AG04449 (cell line): ENCODE data around the gene DPM1.

Experiments used
- CTCF ChIA-PET: fragments of 350-600 bp; formaldehyde crosslinking; extraction: SDS; loops from one replicate; lab custom pipeline; 2021; ENCODE audit warnings: antibody characterized with exemption; lab: Yijun Ruan, JAX
- POLR2A ChIA-PET: fragments of 400-600, 350-600 bp; formaldehyde crosslinking; extraction: SDS; loops from one replicate; lab custom pipeline; 2020; ENCODE audit warnings: antibody characterized with exemption, inconsistent platforms; lab: Yijun Ruan, JAX
- DNase-seq: peaks from one replicate; pipeline ENCODE4 v3.0.0-alpha.2; 2010; ENCODE audit warnings: low read depth, low spot score
- H3K4me3 ChIP-seq: 2 replicates; pipeline ENCODE4 v1.5.1; 2011; ENCODE audit warnings: low read depth, mild to moderate bottlenecking, control low read depth, low read length
- TF ChIP-seq, protein P1 (sequence below): IDR thresholded peaks from one replicate; pipeline ENCODE4 v1.5.1; 2011; ENCODE audit warnings: mild to moderate bottlenecking, moderate library complexity, low read length, control low read depth, inconsistent platforms; ENCODE audit not compliant: insufficient read depth; ENCODE audit errors: missing control alignments

DPM1 gene

DNA sequence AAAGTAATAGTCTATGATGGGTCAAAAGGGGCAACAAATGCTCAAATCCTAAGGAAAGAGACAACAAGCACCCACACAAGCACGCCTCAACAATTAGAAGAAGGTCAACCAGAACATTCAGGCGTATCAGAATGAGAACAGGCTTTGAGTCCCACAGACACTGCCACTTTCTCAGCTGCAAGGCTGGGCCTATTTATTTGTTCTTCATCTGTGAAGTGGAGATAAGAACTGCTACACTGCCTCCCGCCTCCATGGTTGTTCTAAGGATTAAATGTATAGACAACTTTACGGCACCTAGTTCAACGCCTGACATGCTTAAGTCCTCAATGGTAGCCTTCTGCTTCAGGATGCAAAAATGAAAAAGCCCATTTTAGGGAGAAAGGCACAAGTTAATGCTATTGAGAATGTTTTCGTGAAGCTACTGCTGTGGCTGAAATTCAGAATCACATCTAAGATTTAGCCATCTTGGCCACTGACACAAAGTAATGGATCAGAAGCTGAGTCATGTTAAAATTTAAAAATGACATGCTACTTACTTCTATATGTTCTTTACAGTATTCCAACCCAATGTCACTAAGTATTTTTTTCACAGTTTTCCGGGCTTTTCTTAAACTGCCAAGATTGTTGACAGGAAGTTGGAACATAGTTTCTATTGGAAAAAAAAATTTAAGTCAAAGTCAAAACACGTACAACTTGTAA, 54.8 kb downstream of the DPM1 start:
- no peak overlapping the region for H3K4me3 ChIP-seq
- DNase-seq = no peak
- ChIA-PET CTCF (interaction anchor here (1.0 kb wide), 1 partner anchor 26 kb away, joined by 4 read pairs; no protein-coding TSS in a partner anchor), POLR2A (no interaction called here)
- TF ChIP-seq, protein P1, sequence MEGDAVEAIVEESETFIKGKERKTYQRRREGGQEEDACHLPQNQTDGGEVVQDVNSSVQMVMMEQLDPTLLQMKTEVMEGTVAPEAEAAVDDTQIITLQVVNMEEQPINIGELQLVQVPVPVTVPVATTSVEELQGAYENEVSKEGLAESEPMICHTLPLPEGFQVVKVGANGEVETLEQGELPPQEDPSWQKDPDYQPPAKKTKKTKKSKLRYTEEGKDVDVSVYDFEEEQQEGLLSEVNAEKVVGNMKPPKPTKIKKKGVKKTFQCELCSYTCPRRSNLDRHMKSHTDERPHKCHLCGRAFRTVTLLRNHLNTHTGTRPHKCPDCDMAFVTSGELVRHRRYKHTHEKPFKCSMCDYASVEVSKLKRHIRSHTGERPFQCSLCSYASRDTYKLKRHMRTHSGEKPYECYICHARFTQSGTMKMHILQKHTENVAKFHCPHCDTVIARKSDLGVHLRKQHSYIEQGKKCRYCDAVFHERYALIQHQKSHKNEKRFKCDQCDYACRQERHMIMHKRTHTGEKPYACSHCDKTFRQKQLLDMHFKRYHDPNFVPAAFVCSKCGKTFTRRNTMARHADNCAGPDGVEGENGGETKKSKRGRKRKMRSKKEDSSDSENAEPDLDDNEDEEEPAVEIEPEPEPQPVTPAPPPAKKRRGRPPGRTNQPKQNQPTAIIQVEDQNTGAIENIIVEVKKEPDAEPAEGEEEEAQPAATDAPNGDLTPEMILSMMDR = no peak

DNA sequence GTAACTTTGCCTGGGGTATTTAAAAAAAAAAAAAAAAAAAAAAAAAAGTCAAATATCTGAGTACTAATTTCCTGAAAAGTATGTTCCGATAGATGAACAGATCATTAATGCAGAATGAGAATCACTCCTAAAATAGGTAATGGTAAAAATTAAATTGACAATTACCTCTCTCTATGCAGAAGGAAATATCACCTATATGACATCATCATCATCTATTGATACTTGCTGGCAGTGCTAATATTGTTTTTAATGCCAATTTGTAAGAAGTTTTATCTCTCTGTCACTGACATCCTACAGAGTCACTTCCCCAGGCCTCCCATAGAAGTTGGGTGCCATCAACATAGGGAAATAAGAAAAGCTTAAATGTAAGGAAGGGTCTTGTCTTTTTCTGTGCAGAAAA, 57.0 kb downstream of the DPM1 start:
- TF ChIP-seq, protein P1 = no peak
- ChIA-PET POLR2A (no interaction called here), CTCF (interaction anchor here (1.0 to 1.2 kb wide), 3 partner anchors 12 to 107 kb away, joined by 3 to 5 read pairs (median 3); partner anchors contain the start of genes ADNP and BCAS4)
- H3K4me3 ChIP-seq = no peak overlapping the region
- no peak for DNase-seq

DNA sequence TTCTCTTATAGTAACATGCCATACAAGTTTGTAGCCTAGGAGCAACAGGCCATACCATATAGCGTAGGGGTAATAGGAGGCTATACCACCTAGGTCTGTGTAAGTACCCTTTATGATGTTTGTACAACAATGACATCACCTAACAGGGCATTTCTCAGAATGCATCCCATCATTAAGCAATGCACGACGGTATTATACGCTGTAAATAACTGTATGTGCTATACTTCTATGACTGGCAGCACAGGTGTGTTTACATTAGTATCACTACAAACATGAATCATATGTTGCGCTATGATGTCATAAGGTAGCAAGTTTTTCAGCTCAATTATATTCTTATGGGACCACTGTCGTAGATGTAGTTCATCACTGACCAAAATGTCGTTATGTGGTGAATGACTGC, 58.1 kb downstream of the DPM1 start:
- ChIA-PET POLR2A (no interaction called here), CTCF (interaction anchor here (1.0 to 1.2 kb wide), 4 partner anchors 9 to 106 kb away, joined by 3 to 5 read pairs (median 4); partner anchors contain the start of genes ADNP and BCAS4)
- DNase-seq = no peak
- TF ChIP-seq, protein P1 = no peak
- no peak overlapping the region for H3K4me3 ChIP-seq

DNA sequence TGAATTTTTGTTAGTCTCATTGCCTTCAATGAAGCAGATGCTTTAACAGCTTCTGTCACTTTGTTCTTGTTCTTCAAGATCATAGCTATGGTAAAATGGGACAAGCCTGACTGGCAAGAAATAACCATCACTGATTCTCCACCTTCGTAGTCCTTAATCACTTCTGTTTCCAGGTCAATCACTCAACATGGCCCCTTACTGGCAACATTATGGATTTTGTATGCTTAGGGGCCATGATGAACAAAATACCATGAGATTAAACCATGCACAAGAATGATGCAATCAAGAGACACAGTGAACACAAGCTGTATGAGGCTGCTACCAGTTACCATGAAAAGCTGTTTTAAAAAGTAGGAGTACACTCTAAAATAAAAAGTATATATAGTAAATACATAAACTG, 59.9 kb downstream of the DPM1 start:
- CTCF ChIA-PET = interaction anchor here (0.7 to 4.7 kb wide), 5 partner anchors 12 to 110 kb away, joined by 3 to 19 read pairs (median 3); no protein-coding TSS in a partner anchor
- no peak for DNase-seq
- TF ChIP-seq, protein P1 = no peak
- POLR2A ChIA-PET = no interaction called here
- H3K4me3 ChIP-seq = no peak overlapping the region

DNA sequence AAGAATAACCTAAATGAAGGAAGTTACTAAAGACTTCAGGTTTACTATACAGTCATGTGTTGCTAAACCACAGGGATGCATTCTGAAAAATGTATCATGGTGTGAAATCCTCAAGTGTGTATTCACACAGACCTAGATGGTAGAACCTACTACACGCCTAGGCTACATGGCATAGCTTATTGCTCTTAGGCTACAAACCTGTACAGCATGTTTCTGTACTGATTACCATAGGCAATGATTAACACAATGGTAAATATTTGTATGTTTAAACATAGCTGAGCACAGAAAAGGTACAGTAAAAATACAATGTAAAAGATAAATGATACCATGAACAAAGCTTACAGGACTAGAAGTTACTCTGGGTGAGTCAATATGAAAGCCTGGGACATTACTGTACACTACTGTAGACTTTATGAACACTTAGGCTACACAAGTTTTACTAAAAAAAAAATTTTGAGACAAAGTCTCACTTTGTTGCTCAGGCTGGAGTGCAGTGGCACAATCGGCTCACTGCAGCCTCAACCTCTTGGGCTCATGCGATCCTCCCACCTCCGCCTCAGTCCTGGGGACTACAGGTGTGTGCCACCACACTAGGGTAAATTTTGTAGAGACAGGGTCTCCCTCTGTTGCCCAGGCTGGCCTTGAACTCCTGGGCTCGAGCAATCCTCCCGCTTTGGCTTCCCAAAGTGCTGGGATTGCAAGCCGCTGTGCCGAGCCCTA, 63.1 kb downstream of the DPM1 start:
- TF ChIP-seq, protein P1 = no peak
- no peak overlapping the region for H3K4me3 ChIP-seq
- DNase-seq = no peak
- ChIA-PET CTCF (interaction anchor here (4.7 kb wide), 1 partner anchor 34 kb away, joined by 19 read pairs; no protein-coding TSS in a partner anchor), POLR2A (no interaction called here)

DNA sequence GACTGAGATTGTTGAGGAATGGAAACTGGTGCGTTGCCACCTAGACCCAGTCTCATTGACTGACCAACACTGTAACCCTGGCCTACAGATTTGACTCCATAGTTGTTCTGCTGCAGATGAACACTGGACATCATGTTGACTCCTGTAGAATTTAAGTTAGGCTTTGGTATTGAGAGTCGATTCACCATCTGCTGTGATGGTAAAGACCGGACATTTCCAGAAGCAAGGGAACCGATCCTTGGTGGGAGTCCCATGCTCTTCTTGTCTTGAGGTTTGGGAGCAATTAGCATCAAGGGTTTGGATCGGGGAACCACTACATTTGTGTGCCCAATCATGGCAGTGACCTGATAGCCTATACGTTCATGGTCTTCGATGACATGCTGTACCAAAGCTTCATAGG, 64.7 kb downstream of the DPM1 start:
- ChIA-PET CTCF (no interaction called here), POLR2A (no interaction called here)
- TF ChIP-seq, protein P1 = no peak
- no peak for DNase-seq
- H3K4me3 ChIP-seq = no peak overlapping the region
